HCT116 (cell line): ENCODE data around the gene MAP3K20.

ENCODE experiments used
- ZNF274 ChIP-seq: fragments of 200-500 bp; sonication (Bioruptor generic); IDR thresholded peaks from 2 replicates; pipeline ENCODE4 v1.6.1; 2014; ENCODE audit warnings: mild to moderate bottlenecking, low read depth, low read length, inconsistent platforms
- TF ChIP-seq, protein P1 (sequence below), 3 experiments: fragments of 200-600 bp in 1 of 3; sonication (generic) in 1 of 3; IDR thresholded peaks in 2 of 3; conservative IDR thresholded peaks in 1 of 3; 2 replicates each; pipeline ENCODE4 v1.5.1; 2012 to 2017; ENCODE audit warnings: low read depth in 2 of 3, low read length in 2 of 3, antibody characterized with exemption in 1 of 3, borderline replicate concordance in 1 of 3, control low read depth in 1 of 3, mild to moderate bottlenecking in 1 of 3, mixed read lengths in 1 of 3, mixed run types in 1 of 3, moderate library complexity in 1 of 3; ENCODE audit not compliant: insufficient read depth in 1 of 3

DNA sequence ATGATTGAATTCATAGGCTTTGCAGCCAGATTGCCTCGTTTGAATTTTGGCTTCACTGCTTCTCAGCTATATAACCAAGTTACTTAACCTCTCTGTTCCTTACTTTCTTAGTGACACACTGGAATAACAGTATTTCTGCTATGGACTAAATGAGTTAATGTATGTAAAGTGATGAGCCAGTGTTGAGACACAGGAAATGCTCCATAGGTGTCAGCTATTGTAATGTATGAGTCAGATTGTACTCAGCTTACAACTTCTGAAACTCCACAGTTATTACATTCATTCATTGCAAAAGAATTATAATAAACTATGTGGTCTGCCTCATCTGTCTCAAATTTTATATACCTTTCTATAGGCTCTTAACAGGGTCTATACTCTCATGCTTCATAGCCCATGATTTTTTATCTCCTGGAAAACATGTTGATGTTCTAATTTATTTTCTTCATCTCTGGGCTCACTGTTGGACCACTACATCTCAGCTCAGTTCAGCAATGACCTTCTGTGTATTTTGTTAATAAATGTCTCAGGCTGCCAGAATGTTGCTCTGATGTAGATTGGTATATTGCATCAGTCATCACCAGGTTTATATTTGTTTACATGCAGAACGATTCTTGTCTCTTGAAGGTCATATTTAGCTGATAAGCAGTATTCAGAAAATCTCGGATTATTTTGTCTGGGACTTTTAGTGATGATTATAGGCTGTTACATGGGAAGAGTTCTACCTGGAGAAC lies 76.2 kb downstream of the MAP3K20 start:
- TF ChIP-seq, protein P1, sequence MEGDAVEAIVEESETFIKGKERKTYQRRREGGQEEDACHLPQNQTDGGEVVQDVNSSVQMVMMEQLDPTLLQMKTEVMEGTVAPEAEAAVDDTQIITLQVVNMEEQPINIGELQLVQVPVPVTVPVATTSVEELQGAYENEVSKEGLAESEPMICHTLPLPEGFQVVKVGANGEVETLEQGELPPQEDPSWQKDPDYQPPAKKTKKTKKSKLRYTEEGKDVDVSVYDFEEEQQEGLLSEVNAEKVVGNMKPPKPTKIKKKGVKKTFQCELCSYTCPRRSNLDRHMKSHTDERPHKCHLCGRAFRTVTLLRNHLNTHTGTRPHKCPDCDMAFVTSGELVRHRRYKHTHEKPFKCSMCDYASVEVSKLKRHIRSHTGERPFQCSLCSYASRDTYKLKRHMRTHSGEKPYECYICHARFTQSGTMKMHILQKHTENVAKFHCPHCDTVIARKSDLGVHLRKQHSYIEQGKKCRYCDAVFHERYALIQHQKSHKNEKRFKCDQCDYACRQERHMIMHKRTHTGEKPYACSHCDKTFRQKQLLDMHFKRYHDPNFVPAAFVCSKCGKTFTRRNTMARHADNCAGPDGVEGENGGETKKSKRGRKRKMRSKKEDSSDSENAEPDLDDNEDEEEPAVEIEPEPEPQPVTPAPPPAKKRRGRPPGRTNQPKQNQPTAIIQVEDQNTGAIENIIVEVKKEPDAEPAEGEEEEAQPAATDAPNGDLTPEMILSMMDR (IDR thresholded peaks at IDR 0.05 in 2 of 3, conservative IDR thresholded peaks at IDR 0.05 in 1 of 3; ENCODE audit: borderline replicate concordance in 1 of 3, insufficient read depth in 1 of 3, low read depth in 2 of 3, low read length in 2 of 3) = no peak
- TF ChIP-seq ZNF274 = no peak
